ENCODE measurements around the gene P4HA1. TPM values are rescaled to one million over a fixed set of nuclear protein-coding genes. Genes with fewer than 3 reads are reported as not detected.
"Not testable (repeated sequence)": the region's sequence is repeated elsewhere in the genome, so short reads cannot be mapped to it uniquely, and the experiment has no call there.

P4HA1 gene
- polyA plus RNA-seq, 3 donors = 79.8 to 113 (median 98.8) TPM

GRCh38 chr10:73060738-73061635, 35.7 kb downstream of the P4HA1 start:
- peak in 4 of 11 donors; percentile 13 to 38 (median 30) for DNase-seq (ENCODE audit: extremely low read depth in 1 of 11, low read depth in 9 of 11, low spot score in 4 of 11)

- DNase-seq (ENCODE audit: extremely low read depth in 1 of 11, low read depth in 9 of 11, low spot score in 4 of 11) = no peak
These were observed 36.5 kb downstream of the P4HA1 start for GRCh38 chr10:73060173-73060572.

- DNase-seq (ENCODE audit: extremely low read depth in 1 of 11, low read depth in 9 of 11, low spot score in 4 of 11) = no peak
These were observed 38.5 kb downstream of the P4HA1 start for GRCh38 chr10:73058057-73058591.

- DNase-seq (ENCODE audit: extremely low read depth in 1 of 11, low read depth in 9 of 11, low spot score in 4 of 11) = no peak
These were observed 42.4 kb downstream of the P4HA1 start for GRCh38 chr10:73054286-73054685.

GRCh38 chr10:73053275-73053674, 43.4 kb downstream of the P4HA1 start:
- DNase-seq (ENCODE audit: extremely low read depth in 1 of 11, low read depth in 9 of 11, low spot score in 4 of 11) = no peak

- peak in 4 of 11 donors; percentile 2 to 26 (median 7) for DNase-seq (ENCODE audit: extremely low read depth in 1 of 11, low read depth in 9 of 11, low spot score in 4 of 11)
These were observed 52.0 kb downstream of the P4HA1 start for GRCh38 chr10:73044378-73045285.

- no peak for DNase-seq (ENCODE audit: extremely low read depth in 1 of 11, low read depth in 9 of 11, low spot score in 4 of 11)
These were observed 52.8 kb downstream of the P4HA1 start for GRCh38 chr10:73043766-73044377.

GRCh38 chr10:73043319-73043718, 53.3 kb downstream of the P4HA1 start:
- no peak for DNase-seq (ENCODE audit: extremely low read depth in 1 of 11, low read depth in 9 of 11, low spot score in 4 of 11)

GRCh38 chr10:73042130-73042529, 54.5 kb downstream of the P4HA1 start:
- DNase-seq (ENCODE audit: extremely low read depth in 1 of 11, low read depth in 9 of 11, low spot score in 4 of 11) = no peak

- DNase-seq (ENCODE audit: extremely low read depth in 1 of 11, low read depth in 9 of 11, low spot score in 4 of 11) = no peak
These were observed 57.0 kb downstream of the P4HA1 start for GRCh38 chr10:73039635-73040034.

- DNase-seq (ENCODE audit: extremely low read depth in 1 of 11, low read depth in 9 of 11, low spot score in 4 of 11) = not testable (repeated sequence)
These were observed 60.4 kb downstream of the P4HA1 start for GRCh38 chr10:73036285-73036684.

GRCh38 chr10:73032536-73032935, 64.1 kb downstream of the P4HA1 start:
- DNase-seq (ENCODE audit: extremely low read depth in 1 of 11, low read depth in 9 of 11, low spot score in 4 of 11) = no peak

- not testable (repeated sequence) for DNase-seq (ENCODE audit: extremely low read depth in 1 of 11, low read depth in 9 of 11, low spot score in 4 of 11)
These were observed 70.0 kb downstream of the P4HA1 start for GRCh38 chr10:73026623-73027022.

- DNase-seq (ENCODE audit: extremely low read depth in 1 of 11, low read depth in 9 of 11, low spot score in 4 of 11) = not testable (repeated sequence)
These were observed 73.1 kb downstream of the P4HA1 start for GRCh38 chr10:73023455-73024070.

GRCh38 chr10:73022961-73023360, 73.7 kb downstream of the P4HA1 start:
- not testable (repeated sequence) for DNase-seq (ENCODE audit: extremely low read depth in 1 of 11, low read depth in 9 of 11, low spot score in 4 of 11)

- not testable (repeated sequence) for DNase-seq (ENCODE audit: extremely low read depth in 1 of 11, low read depth in 9 of 11, low spot score in 4 of 11)
These were observed 75.0 kb downstream of the P4HA1 start for GRCh38 chr10:73021538-73022164.

GRCh38 chr10:73021050-73021449, 75.6 kb downstream of the P4HA1 start:
- no peak for DNase-seq (ENCODE audit: extremely low read depth in 1 of 11, low read depth in 9 of 11, low spot score in 4 of 11)

- no peak for DNase-seq (ENCODE audit: extremely low read depth in 1 of 11, low read depth in 9 of 11, low spot score in 4 of 11)
These were observed 77.6 kb downstream of the P4HA1 start for GRCh38 chr10:73019100-73019499.

Measured in renal cortex interstitium (tissue), 11 donors.